OCI-LY3 (cell line): ENCODE results near the gene SCN4B.

ENCODE experiments used
- H2AFZ ChIP-seq: fragments of 200-600, 300-600 bp; shearing (Covaris generic); 2 replicates; pipeline ENCODE4 v1.6.0; 2014; ENCODE audit warnings: antibody characterized with exemption, low read depth, low read length
- H3K27ac ChIP-seq: fragments of 200-600, 300-600 bp; sonication (generic); 2 replicates; pipeline ENCODE4 v1.5.1; 2014; ENCODE audit warnings: mild to moderate bottlenecking, low read length, moderate library complexity, mixed read lengths
- H3K27me3 ChIP-seq: fragments of 200-600, 300-600 bp; sonication (generic); 2 replicates; pipeline ENCODE4 v1.6.1; 2014; ENCODE audit warnings: low read depth, low read length, mixed read lengths
- H3K36me3 ChIP-seq: fragments of 200-600, 300-600 bp; sonication (generic); replicated peaks from 2 replicates; pipeline ENCODE3; 2014; ENCODE audit warnings: low read depth, low read length, mixed read lengths
- H3K4me1 ChIP-seq: fragments of 300-600, 200-600 bp; sonication (generic); 2 replicates; pipeline ENCODE4 v1.6.1; 2014; ENCODE audit warnings: low read length, mixed read lengths
- H3K4me2 ChIP-seq: fragments of 200-600, 300-600 bp; sonication (generic); 2 replicates; pipeline ENCODE4 v1.6.1; 2014; ENCODE audit warnings: low read length, mixed read lengths
- H3K4me3 ChIP-seq: fragments of 300-600, 200-600 bp; sonication (generic); 2 replicates; pipeline ENCODE4 v1.5.1; 2014; ENCODE audit warnings: antibody characterized with exemption, mild to moderate bottlenecking, low read length, moderate library complexity
- H3K79me2 ChIP-seq: fragments of 300-600, 200-600 bp; shearing (Covaris generic); 2 replicates; pipeline ENCODE4 v1.6.1; 2014; ENCODE audit warnings: mild to moderate bottlenecking, low read length, mixed read lengths
- H3K9ac ChIP-seq: fragments of 300-600, 200-600 bp; shearing (Covaris generic); 2 replicates; pipeline ENCODE4 v1.6.0; 2014; ENCODE audit warnings: mild to moderate bottlenecking, low read length, moderate library complexity
- H3K9me3 ChIP-seq: fragments of 200-600, 300-600 bp; shearing (Covaris generic); 2 replicates; pipeline ENCODE4 v1.6.1; 2014; ENCODE audit warnings: low read length, mixed read lengths; ENCODE audit not compliant: insufficient read depth
- H4K20me1 ChIP-seq: fragments of 200-600, 300-600 bp; sonication (generic); 2 replicates; pipeline ENCODE4 v1.6.1; 2016; ENCODE audit warnings: low read length, mixed read lengths; ENCODE audit not compliant: insufficient read depth
- CTCF ChIP-seq: fragments of 200-600, 300-600 bp; sonication (generic); IDR thresholded peaks from 2 replicates; pipeline ENCODE4 v1.5.1; 2014; ENCODE audit warnings: antibody characterized with exemption, low read length, low read depth
- EZH2phosphoT487 ChIP-seq: fragments of 200-600 bp; shearing (Covaris generic); IDR thresholded peaks from 2 replicates; pipeline ENCODE4 v1.6.1; 2018; ENCODE audit warnings: antibody characterized with exemption, mixed run types, low read depth

Gene SCN4B

GRCh38 chr11:118200497-118200896 is 47.9 kb upstream of the SCN4B start:
- peaks cover 5% of the 10 kb centered on the region for H3K27me3 ChIP-seq
- H3K4me2 ChIP-seq: no peak overlapping the region
- H3K79me2 ChIP-seq: no peaks in the 10 kb centered on the region
- no peak overlapping the region for H3K27ac ChIP-seq
- 0 out of 2 replicates have a peak, but pooled peaks cover 3% of the 10 kb centered on the region for H3K4me1 ChIP-seq
- no peak overlapping the region for H3K4me3 ChIP-seq
- H3K36me3 ChIP-seq: no peaks in the 10 kb centered on the region
- no peak for TF ChIP-seq EZH2phosphoT487
- TF ChIP-seq CTCF: no peak
- H3K9ac ChIP-seq: no peak overlapping the region
- no peak overlapping the region for H2AFZ ChIP-seq
- no peaks in the 10 kb centered on the region for H3K9me3 ChIP-seq
- no peaks in the 10 kb centered on the region for H4K20me1 ChIP-seq

GRCh38 chr11:118199135-118199534 is 46.5 kb upstream of the SCN4B start:
- no peak overlapping the region for H3K4me3 ChIP-seq
- no peaks in the 10 kb centered on the region for H3K9me3 ChIP-seq
- no peaks in the 10 kb centered on the region for H3K79me2 ChIP-seq
- no peaks in the 10 kb centered on the region for H4K20me1 ChIP-seq
- TF ChIP-seq CTCF (no peak), EZH2phosphoT487 (no peak)
- no peak overlapping the region for H3K27ac ChIP-seq
- H3K4me2 ChIP-seq: no peak overlapping the region
- 0 out of 2 replicates have a peak, but pooled peaks cover 5% of the 10 kb centered on the region for H3K4me1 ChIP-seq
- H3K9ac ChIP-seq: no peak overlapping the region
- H2AFZ ChIP-seq: no peak overlapping the region
- H3K27me3 ChIP-seq: peaks cover 5% of the 10 kb centered on the region
- no peaks in the 10 kb centered on the region for H3K36me3 ChIP-seq

- Histone ChIP-seq H3K9ac (peak overlapping the region; percentile 30; the same call in 1 of the 2 replicates), H3K4me3 (peak overlapping the region; percentile 54), H3K27me3 (peaks cover 5% of the 10 kb centered on the region), H2AFZ (peak overlapping the region; percentile 61), H3K9me3 (no peaks in the 10 kb centered on the region), H3K36me3 (no peaks in the 10 kb centered on the region), H3K79me2 (no peaks in the 10 kb centered on the region), H3K27ac (no peak overlapping the region), H3K4me1 (0 out of 2 replicates have a peak, but pooled peaks cover 7% of the 10 kb centered on the region), H3K4me2 (peak overlapping the region; percentile 68), H4K20me1 (no peaks in the 10 kb centered on the region)
- no peak for TF ChIP-seq EZH2phosphoT487
- TF ChIP-seq CTCF: peak; percentile 91
These were observed 45.7 kb upstream of the SCN4B start for GRCh38 chr11:118198370-118198769.

DNA sequence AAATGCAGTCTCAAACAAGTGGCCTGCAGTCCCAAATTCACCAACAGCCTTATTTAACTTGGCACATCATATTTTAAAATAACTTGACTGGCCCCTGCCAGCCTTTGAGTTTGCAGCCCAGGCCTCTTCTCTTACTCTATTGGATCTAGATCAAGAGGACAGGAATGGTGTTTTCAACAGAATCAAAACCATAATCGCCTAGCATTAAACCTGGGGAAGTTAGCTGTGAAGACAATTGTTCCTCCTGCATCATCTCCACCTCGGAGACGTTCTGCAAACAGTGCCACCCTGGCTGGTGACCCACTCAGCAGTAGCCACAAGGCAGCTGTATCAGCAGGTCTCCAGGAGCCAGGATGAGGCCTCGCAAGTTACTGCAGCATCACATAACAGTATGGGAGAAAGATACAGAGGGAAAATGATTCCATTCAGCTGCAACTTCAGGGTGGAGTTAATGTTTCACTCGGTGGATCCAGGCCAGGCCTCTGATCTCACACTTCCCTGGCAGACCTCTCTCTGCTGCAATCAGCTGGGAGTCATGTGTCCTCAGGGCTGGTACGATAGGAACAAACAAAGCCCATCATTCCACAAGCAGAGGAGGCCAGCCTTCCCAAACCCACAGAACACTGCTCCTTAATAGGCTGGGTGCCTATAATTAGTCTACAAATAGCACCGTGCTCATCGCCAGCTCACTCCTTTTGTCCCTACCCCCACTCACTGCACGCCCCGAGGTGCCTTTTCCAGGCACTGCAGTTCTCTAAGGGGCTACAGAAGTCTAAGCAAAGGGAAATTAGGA is 42.4 kb upstream of the SCN4B start:
- 0 out of 2 replicates have a peak, but pooled peaks cover 7% of the 10 kb centered on the region for H3K4me1 ChIP-seq
- no peak overlapping the region for H3K9ac ChIP-seq
- H3K27ac ChIP-seq: no peak overlapping the region
- no peak overlapping the region for H2AFZ ChIP-seq
- no peaks in the 10 kb centered on the region for H3K79me2 ChIP-seq
- no peak overlapping the region for H3K4me3 ChIP-seq
- H4K20me1 ChIP-seq: no peaks in the 10 kb centered on the region
- no peaks in the 10 kb centered on the region for H3K36me3 ChIP-seq
- TF ChIP-seq CTCF: no peak
- no peak for TF ChIP-seq EZH2phosphoT487
- no peaks in the 10 kb centered on the region for H3K9me3 ChIP-seq
- peaks cover 5% of the 10 kb centered on the region for H3K27me3 ChIP-seq
- no peak overlapping the region for H3K4me2 ChIP-seq
